Activated B cell treated with CpG ODN at 0.5 μM for 24 hours (primary cell): ENCODE results near the gene MICALL2. TPM values are rescaled to one million over a fixed set of nuclear protein-coding genes. Genes with fewer than 3 reads are reported as not detected.

Experiments used
- ATAC-seq: fragments of 200-7000 bp; cut with Tn5 transposase; one replicate; pipeline ENCODE4 v1.10.0; 2021; ENCODE audit warnings: low read depth, mild to moderate bottlenecking, moderate library complexity
- CTCF ChIA-PET: fragments of 350-600 bp; sonication (Branson Sonifier 250); formaldehyde crosslinking; loops from one replicate; lab custom pipeline; 2021; ENCODE audit warnings: antibody characterized with exemption; lab: Charles Lee
- POLR2A ChIA-PET: fragments of 350-600 bp; sonication (Branson Sonifier 250); formaldehyde crosslinking; loops from one replicate; lab custom pipeline; 2021; ENCODE audit warnings: antibody characterized with exemption; lab: Charles Lee
- DNase-seq: peaks from one replicate; pipeline ENCODE4 v3.0.0; 2022
- H3K27ac Mint-ChIP-seq: one replicate; pipeline ENCODE4 v1.8.0; 2020; ENCODE audit warnings: mixed read lengths
- H3K27me3 Mint-ChIP-seq: one replicate; pipeline ENCODE4 v1.8.0; 2021; ENCODE audit warnings: mixed read lengths
- H3K36me3 Mint-ChIP-seq: one replicate; pipeline ENCODE4 v1.8.0; 2021; ENCODE audit warnings: low read depth, mixed read lengths
- H3K4me1 Mint-ChIP-seq: one replicate; pipeline ENCODE4 v1.8.0; 2021; ENCODE audit warnings: mixed read lengths
- H3K4me3 Mint-ChIP-seq: one replicate; pipeline ENCODE4 v1.8.0; 2020; ENCODE audit warnings: mild to moderate bottlenecking, mixed read lengths
- H3K9me3 Mint-ChIP-seq: one replicate; pipeline ENCODE4 v1.8.0; 2020; ENCODE audit warnings: mixed read lengths
- CTCF ChIP-seq: fragments of 200-600 bp; IDR thresholded peaks from one replicate; pipeline ENCODE4 v1.8.0; 2022; ENCODE audit warnings: antibody characterized with exemption, mild to moderate bottlenecking
- intact Hi-C: fragments of 100-400 bp; cut with micrococcal nuclease; formaldehyde crosslinking; loops from one replicate; pipeline ENCODE4 v1.15.1; 2024
- total RNA-seq: library from RNA; stranded (reverse); gene quantifications from 2 replicates; pipeline ENCODE4 v1.2.3, GENCODE V29; 2022

MICALL2 gene
- total RNA-seq, 1 donor from 2014 or later, result 0.55 TPM

GRCh38 chr7:1455241-1455939 is 3.9 kb downstream of the MICALL2 start:
- no peaks in the 10 kb centered on the region for H3K36me3 Mint-ChIP-seq
- no peaks in the 10 kb centered on the region for H3K27me3 Mint-ChIP-seq
- H3K4me3 Mint-ChIP-seq, result no peak overlapping the region
- no peak overlapping the region for H3K27ac Mint-ChIP-seq
- DNase-seq (no peak), ATAC-seq (no peak)
- POLR2A ChIA-PET, result no interaction called here
- CTCF ChIA-PET, result no interaction called here
- TF ChIP-seq CTCF, result no peak
- intact Hi-C loops, result no loop called here
- H3K4me1 Mint-ChIP-seq, result peaks cover 10% of the 10 kb centered on the region
- H3K9me3 Mint-ChIP-seq, result no peaks in the 10 kb centered on the region

- H3K36me3 Mint-ChIP-seq, result no peaks in the 10 kb centered on the region
- no peak for TF ChIP-seq CTCF
- peaks cover 4% of the 10 kb centered on the region for H3K4me1 Mint-ChIP-seq
- intact Hi-C loops, result no loop called here
- H3K4me3 Mint-ChIP-seq, result no peak overlapping the region
- no peak overlapping the region for H3K27ac Mint-ChIP-seq
- H3K27me3 Mint-ChIP-seq, result no peaks in the 10 kb centered on the region
- ATAC-seq (no peak), DNase-seq (no peak)
- CTCF ChIA-PET, result no interaction called here
- H3K9me3 Mint-ChIP-seq, result no peaks in the 10 kb centered on the region
- POLR2A ChIA-PET, result no interaction called here
These were observed 4.7 kb downstream of the MICALL2 start for GRCh38 chr7:1454542-1454941.

GRCh38 chr7:1452205-1452604 is 7.1 kb downstream of the MICALL2 start:
- no peak for TF ChIP-seq CTCF
- ChIA-PET CTCF (no interaction called here), POLR2A (no interaction called here)
- no peaks in the 10 kb centered on the region for H3K4me1 Mint-ChIP-seq
- intact Hi-C loops, result no loop called here
- no peak overlapping the region for H3K27ac Mint-ChIP-seq
- H3K4me3 Mint-ChIP-seq, result no peak overlapping the region
- no peaks in the 10 kb centered on the region for H3K27me3 Mint-ChIP-seq
- no peaks in the 10 kb centered on the region for H3K9me3 Mint-ChIP-seq
- ATAC-seq (no peak), DNase-seq (no peak)
- H3K36me3 Mint-ChIP-seq, result no peaks in the 10 kb centered on the region

- Mint-ChIP-seq H3K36me3 (no peaks in the 10 kb centered on the region), H3K27me3 (no peaks in the 10 kb centered on the region), H3K9me3 (no peaks in the 10 kb centered on the region), H3K4me3 (no peak overlapping the region), H3K27ac (no peak overlapping the region), H3K4me1 (no peaks in the 10 kb centered on the region)
- intact Hi-C loops, result no loop called here
- ChIA-PET CTCF (no interaction called here), POLR2A (no interaction called here)
- ATAC-seq (no peak), DNase-seq (no peak)
- no peak for TF ChIP-seq CTCF
These were observed 8.3 kb downstream of the MICALL2 start for GRCh38 chr7:1450987-1451386.

GRCh38 chr7:1450431-1450830 is 8.8 kb downstream of the MICALL2 start:
- H3K4me3 Mint-ChIP-seq, result no peak overlapping the region
- ATAC-seq (no peak), DNase-seq (no peak)
- ChIA-PET CTCF (no interaction called here), POLR2A (no interaction called here)
- no peaks in the 10 kb centered on the region for H3K36me3 Mint-ChIP-seq
- H3K27ac Mint-ChIP-seq, result no peak overlapping the region
- intact Hi-C loops, result no loop called here
- H3K9me3 Mint-ChIP-seq, result no peaks in the 10 kb centered on the region
- no peaks in the 10 kb centered on the region for H3K27me3 Mint-ChIP-seq
- TF ChIP-seq CTCF, result no peak
- no peaks in the 10 kb centered on the region for H3K4me1 Mint-ChIP-seq
